VCaP (cell line): Measurements from ENCODE around the gene B3GALT6.

ENCODE experiments used
- H3K27ac ChIP-seq: fragments of 450-650 bp; 2 replicates; pipeline ENCODE4 v1.5.1; 2017
- TF ChIP-seq, protein P1 (sequence below): fragments of 450-650 bp; conservative IDR thresholded peaks from 2 replicates; pipeline ENCODE4 v1.5.1; 2017; ENCODE audit warnings: mild to moderate bottlenecking, moderate library complexity

The B3GALT6 gene

DNA sequence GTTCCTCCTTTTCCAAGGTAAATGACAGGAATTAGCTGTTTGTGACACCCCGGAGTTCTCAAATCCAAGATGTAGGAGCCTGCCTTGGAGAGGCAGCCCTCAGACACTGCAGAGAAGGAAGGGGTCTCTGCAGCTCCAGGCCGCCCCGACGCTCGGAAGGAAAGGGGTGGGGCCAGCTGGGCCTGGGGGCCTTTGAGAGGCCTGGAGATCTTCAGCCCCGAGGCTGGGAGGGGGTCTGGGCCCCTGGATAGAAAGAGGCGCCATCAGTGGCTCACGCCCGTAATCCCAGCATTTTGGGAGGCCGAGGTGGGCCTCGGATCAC, 24.5 kb upstream of the B3GALT6 start:
- TF ChIP-seq, protein P1, sequence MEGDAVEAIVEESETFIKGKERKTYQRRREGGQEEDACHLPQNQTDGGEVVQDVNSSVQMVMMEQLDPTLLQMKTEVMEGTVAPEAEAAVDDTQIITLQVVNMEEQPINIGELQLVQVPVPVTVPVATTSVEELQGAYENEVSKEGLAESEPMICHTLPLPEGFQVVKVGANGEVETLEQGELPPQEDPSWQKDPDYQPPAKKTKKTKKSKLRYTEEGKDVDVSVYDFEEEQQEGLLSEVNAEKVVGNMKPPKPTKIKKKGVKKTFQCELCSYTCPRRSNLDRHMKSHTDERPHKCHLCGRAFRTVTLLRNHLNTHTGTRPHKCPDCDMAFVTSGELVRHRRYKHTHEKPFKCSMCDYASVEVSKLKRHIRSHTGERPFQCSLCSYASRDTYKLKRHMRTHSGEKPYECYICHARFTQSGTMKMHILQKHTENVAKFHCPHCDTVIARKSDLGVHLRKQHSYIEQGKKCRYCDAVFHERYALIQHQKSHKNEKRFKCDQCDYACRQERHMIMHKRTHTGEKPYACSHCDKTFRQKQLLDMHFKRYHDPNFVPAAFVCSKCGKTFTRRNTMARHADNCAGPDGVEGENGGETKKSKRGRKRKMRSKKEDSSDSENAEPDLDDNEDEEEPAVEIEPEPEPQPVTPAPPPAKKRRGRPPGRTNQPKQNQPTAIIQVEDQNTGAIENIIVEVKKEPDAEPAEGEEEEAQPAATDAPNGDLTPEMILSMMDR, result no peak
- H3K27ac ChIP-seq, result no peak overlapping the region

DNA sequence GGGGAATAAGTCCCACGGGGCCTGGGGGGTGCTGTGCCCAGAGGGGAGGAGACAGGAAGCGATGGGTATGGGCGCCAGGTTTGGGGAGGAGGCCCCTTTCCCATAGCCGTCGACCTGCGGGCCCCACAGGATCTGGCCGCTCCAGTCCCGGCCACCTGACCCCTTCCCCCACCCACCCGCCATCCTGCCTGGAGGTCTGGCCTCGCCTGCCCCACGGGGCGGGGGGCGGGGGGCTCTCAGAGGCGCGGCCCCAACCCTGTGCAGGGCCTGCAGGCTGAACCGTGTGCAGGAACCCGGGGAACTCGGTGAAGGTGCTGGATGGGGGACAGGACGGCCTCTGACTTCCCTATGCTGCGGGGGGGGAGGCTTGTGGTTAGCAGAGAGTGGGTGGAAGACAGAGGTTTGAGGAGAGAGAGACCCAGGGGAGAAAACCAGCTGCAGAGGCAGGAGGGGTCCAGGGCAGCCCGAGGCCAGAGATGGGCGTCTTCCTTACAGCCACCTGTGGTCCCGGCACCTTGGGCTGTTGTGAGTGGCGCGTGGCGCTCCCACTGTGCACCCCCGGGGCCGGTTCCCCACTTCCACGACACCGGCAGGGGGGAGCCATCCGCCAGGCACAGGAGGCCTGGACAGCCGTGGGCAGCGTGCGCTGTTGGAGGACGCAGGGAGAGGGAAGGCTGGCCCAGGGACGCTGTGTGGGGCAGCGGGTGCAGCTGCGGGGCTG, 23.2 kb upstream of the B3GALT6 start:
- TF ChIP-seq, protein P1, result no peak
- no peak overlapping the region for H3K27ac ChIP-seq

DNA sequence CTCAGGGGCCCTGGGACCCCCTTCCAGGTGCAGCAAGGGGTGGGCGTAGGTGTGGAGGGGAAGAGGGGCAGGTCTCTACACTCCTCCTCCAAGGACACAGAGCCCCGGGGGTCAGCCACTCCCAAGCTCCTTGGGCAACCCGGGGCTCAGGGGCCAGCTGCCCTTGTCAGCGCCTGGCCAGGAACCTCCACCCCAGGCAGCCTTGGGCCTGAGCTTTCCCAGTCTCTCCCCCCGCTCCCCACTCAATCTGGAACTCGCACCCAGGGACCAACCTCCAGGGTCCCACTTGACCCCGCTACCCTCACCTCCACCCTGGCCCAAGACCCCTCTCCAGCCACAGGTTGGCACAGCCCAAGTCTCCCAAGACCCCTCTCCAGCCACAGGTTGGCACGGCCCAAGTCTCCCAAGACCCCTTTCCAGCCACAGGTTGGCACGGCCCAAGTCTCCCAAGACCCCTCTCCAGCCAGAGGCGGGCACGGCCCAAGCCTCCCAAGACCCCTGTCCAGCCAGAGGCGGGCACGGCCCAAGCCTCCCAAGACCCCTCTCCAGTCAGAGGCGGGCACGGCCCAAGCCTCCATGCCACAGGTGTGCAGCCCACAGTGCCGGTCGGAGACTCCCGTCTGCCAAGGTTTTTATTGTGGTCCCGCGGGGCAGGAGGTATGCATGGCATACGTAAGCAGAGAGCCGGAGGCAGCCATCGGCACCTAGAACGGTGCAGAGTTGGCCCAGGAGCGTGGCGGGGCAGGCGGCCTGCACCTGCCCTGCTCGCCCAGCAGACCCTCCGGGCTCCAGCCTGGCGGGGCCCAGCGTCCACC, 21.1 kb upstream of the B3GALT6 start:
- TF ChIP-seq, protein P1, result no peak
- no peak overlapping the region for H3K27ac ChIP-seq

DNA sequence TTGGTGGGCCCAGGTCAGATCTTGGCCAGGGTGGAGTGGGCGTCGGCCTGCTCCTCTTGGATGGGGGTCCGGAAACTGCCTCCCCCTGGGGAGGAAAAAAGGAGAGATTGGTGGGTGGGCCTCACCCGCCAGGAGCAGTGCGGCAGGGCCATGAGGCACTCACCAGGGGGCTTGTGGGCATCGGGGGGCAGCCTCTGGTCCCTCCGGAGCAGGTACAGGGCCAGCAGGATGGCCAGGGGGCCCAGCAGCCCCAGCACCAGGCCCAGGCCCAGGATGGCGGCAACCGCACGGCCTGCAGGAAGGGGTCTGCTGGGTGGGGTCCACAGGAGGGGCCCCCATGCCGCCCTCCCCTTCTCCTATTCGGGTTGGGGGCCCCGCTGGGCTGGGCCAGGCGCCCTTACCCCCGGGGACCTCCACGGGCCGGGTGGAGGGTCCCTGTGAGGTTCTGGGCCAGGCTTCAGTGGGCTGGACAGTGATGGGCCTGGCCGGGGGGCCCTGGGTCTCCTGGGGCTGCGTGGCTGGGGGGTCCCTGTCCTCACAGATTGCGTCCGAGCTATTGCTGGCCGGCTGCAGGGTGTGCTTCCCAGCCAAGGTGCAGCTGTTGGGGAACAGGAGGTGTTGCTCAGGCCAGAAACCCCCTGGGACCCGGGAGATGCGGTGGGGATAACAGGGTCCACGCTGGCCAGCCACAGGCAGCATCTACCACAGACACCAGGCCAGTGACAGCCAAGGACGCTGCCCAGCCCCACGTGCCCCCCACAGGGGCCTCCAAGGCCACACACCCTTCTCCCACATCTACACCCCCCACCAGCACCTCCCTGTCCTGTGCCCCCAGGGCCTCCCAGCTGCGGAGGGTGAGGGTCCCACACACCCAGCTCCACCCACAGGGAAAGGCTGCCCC, 20.2 kb upstream of the B3GALT6 start:
- no peak overlapping the region for H3K27ac ChIP-seq

GRCh38 chr1:1212780-1213344, 19.2 kb upstream of the B3GALT6 start:
- TF ChIP-seq, protein P1, result no peak
- H3K27ac ChIP-seq, result no peak overlapping the region

More for the DNA sequence above, 20.2 kb upstream of the B3GALT6 start:
- TF ChIP-seq, protein P1, result no peak

DNA sequence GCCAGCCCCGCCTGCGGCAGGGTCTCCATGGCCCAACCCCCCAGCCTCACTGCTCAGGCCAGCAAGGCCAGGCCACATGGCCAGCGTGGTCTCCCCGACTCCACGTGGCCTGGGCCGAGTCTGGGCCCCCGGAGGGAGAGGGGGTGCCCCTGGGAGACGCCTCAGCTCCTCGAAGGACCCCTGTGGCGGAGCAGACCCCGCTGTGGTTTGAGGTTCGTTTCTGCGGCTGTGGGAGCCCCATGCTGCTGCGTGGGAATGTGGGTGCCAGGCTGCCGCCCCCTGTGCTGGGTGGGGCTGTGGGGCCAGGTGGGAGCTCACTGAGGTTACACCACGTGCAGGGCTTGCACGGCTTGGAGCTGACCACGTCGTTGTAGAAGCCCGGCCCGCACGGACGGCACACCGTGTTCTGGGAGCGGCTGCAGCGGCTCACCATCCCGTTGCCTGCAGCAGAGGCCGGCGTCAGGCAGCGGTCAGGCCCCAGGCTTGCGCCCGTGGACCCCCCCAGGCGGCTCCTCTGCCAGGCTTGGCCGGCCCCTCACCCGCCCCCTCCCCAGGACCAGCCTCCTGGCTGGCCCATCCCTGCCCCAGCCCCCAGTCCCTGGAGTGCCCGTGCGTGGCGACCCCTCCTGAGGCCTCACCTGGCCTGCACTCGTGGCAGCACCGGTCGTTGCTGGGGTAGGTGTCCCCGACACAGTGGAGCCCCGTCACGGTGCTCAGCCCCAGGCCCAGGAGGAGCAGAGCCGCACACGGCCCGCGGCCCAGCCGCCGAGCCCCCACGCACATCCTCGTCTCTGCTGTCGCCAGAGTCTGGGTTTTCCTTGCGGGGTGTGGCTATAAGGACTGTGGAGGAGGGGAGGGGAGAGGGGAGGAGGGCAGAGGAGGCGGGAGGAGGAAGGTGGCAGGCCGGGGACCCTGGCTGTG, 18.4 kb upstream of the B3GALT6 start, which contains the start of gene TNFRSF4:
Gene TNFRSF4 (minus strand): TSS at position 809 of the 921 bp plus-strand sequence. CDS start 26 bp downstream, at position 783.
- TF ChIP-seq, protein P1, result no peak
- H3K27ac ChIP-seq, result no peak within 1 kb of the TSS
